Retinal pigment epithelial cell (primary cell): ENCODE results near the gene DAZAP1.
A peak's percentile ranks its signal among the peaks of the same experiment; 100 is the strongest.
"Not testable (repeated sequence)": the region's sequence is repeated elsewhere in the genome, so short reads cannot be mapped to it uniquely, and the experiment has no call there.

ENCODE experiments used
- DNase-seq: peaks from one replicate; pipeline ENCODE4 v3.0.0-alpha.2; 2010; ENCODE audit warnings: low read depth
- H3K4me3 ChIP-seq: 2 replicates; pipeline ENCODE4 v1.5.1; 2011; ENCODE audit warnings: mild to moderate bottlenecking, low read length, control low read depth, moderate library complexity
- CTCF ChIP-seq: conservative IDR thresholded peaks from 2 replicates; pipeline ENCODE4 v1.5.1; 2011; ENCODE audit warnings: low read depth, low read length, control low read depth, inconsistent platforms

DAZAP1 gene

GRCh38 chr19:1417145-1417544 is 9.8 kb downstream of the DAZAP1 start:
- no peak for TF ChIP-seq CTCF
- DNase-seq: peak; percentile 88

GRCh38 chr19:1417681-1418495 is 10.5 kb downstream of the DAZAP1 start:
- DNase-seq: no peak
- no peak overlapping the region for H3K4me3 ChIP-seq
- no peak for TF ChIP-seq CTCF

More at GRCh38 chr19:1417145-1417544, 9.8 kb downstream of the DAZAP1 start:
- H3K4me3 ChIP-seq: no peak overlapping the region

DNA sequence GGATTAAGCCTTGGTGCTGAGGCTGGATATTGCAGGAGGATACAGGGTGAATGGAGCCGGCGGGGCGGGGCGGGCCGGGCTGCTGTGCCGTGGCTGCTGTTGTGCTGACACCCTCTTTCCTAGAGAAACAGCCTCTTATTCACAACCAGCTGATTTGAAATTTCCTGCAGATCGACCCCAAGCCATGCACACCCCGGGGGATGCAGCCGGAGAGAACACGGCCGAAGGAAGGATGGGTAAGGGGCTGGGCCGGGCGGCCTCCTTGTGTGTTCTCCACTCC is 11.1 kb downstream of the DAZAP1 start:
- no peak overlapping the region for H3K4me3 ChIP-seq
- TF ChIP-seq CTCF: no peak
- DNase-seq: no peak

GRCh38 chr19:1418951-1419738 is 11.8 kb downstream of the DAZAP1 start:
- no peak for DNase-seq
- no peak for TF ChIP-seq CTCF
- H3K4me3 ChIP-seq: no peak overlapping the region

DNA sequence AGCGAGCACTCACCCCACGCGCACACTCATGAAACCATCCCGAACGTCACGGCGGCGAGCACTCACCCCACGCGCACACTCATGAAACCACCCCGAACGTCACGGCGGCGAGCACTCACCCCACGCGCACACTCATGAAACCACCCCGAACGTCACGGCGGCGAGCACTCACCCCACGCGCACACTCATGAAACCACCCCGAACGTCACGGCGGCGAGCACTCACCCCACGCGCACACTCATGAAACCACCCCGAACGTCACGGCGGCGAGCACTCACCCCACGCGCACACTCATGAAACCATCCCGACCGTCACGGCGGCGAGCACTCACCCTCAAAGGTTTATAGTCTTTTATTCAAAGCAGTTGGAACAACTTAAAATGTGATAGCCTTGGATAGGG is 12.7 kb downstream of the DAZAP1 start:
- H3K4me3 ChIP-seq, DNase-seq: not testable (repeated sequence)

GRCh38 chr19:1420590-1420989 is 13.2 kb downstream of the DAZAP1 start:
- TF ChIP-seq CTCF: no peak
- no peak for DNase-seq

DNA sequence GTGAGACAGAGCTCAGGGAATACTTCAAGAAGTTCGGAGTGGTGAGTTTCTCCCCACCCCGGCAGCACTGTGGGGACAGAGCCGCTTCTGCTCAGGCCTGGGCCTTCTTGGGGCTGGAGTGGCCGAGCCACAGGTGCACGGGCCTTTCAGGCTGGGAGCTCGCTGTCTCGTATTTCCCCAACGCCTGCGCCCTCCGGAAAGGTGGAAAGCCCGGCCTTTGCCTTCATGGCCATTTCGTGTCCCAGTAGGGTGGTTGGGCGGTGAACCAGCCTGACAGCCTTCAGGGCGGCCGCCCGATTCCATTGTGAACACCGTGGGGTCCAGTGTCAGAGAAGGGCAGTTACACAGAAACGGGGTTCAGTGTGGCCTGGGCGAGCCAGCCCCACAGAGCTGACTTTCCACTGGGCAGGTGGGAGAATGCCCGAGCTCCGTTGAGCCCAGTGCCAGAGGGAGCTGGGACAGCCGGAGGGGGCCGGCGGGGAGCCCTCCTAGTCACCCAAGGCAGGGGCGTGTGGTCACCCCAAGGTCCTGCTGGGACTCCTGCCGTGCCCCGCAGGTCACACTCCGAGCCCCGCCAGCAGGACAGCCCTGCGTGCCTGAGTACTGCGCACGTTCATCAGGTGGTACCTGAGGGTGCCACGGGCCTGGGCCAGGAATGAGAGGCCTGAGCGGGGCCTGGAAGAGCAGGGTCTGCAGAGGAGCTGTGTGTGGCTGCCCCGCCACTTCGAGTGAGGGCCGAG is 14.0 kb downstream of the DAZAP1 start:
- DNase-seq: no peak
- no peak overlapping the region for H3K4me3 ChIP-seq
- TF ChIP-seq CTCF: no peak

More at GRCh38 chr19:1420590-1420989, 13.2 kb downstream of the DAZAP1 start:
- H3K4me3 ChIP-seq: no peak overlapping the region
